Smooth muscle cell of the brain vasculature (primary cell): ENCODE measurements around the gene BAIAP3.
"Not testable (repeated sequence)": the region's sequence is repeated elsewhere in the genome, so short reads cannot be mapped to it uniquely, and the experiment has no call there.

Source experiments
- DNase-seq: peaks from one replicate; pipeline ENCODE4 v3.0.0-alpha.2; 2012; ENCODE audit warnings: low read depth, low spot score

The BAIAP3 gene, protein sequence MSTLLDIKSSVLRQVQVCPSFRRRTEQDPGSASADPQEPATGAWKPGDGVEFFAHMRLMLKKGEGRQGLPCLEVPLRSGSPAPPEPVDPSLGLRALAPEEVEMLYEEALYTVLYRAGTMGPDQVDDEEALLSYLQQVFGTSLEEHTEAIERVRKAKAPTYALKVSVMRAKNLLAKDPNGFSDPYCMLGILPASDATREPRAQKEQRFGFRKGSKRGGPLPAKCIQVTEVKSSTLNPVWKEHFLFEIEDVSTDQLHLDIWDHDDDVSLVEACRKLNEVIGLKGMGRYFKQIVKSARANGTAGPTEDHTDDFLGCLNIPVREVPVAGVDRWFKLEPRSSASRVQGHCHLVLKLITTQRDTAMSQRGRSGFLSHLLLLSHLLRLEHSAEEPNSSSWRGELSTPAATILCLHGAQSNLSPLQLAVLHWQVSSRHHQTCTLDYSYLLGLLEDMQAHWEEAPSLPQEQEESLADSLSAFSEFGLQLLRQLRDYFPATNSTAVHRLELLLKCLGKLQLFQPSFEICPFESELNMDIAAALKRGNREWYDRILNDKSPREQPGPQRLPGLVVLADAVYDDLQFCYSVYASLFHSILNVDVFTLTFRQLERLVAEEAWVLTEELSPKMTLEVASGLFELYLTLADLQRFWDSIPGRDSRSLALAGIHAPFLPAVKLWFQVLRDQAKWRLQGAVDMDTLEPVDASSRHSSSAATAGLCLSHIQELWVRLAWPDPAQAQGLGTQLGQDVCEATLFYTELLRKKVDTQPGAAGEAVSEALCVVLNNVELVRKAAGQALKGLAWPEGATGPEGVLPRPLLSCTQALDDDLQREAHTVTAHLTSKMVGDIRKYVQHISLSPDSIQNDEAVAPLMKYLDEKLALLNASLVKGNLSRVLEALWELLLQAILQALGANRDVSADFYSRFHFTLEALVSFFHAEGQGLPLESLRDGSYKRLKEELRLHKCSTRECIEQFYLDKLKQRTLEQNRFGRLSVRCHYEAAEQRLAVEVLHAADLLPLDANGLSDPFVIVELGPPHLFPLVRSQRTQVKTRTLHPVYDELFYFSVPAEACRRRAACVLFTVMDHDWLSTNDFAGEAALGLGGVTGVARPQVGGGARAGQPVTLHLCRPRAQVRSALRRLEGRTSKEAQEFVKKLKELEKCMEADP

DNA sequence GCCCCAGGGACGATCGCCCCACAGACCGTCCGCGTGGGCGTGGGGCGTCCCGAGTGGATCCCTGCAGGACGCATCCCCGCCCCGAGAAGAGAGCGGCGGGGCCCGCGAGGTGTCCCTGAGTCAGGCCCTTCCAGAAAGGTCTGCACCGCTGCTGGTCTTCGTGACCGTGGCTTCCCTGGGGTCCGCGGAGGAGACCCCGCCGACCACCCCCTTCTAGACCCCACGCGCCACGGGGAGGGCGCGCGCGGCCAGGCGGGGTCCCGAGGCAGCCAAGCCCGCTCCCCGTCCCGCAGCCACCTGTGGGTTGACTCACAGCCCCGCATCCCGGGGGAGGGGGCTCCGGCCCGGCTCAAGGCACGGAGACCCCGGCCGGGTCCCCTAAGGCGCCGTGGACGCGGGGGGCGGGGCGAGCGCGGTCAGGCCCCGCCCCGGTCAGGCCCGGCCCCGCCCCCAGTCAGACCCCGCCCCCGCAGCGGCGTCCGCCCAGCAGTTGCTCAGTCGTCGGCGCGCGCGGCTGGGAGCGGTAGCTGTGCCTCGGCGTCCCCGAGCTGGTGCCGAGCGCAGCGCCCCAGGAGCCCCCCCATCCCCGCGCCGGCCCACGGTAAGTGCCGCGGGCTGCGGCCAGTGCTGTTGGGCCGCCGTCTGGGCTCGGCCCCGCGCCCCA, at the start of gene BAIAP3:
TSS of gene BAIAP3 (plus strand) at position 497 of the 664 bp plus-strand sequence. CDS start 4,905 bp downstream, outside the sequence.
- no peak for DNase-seq

DNA sequence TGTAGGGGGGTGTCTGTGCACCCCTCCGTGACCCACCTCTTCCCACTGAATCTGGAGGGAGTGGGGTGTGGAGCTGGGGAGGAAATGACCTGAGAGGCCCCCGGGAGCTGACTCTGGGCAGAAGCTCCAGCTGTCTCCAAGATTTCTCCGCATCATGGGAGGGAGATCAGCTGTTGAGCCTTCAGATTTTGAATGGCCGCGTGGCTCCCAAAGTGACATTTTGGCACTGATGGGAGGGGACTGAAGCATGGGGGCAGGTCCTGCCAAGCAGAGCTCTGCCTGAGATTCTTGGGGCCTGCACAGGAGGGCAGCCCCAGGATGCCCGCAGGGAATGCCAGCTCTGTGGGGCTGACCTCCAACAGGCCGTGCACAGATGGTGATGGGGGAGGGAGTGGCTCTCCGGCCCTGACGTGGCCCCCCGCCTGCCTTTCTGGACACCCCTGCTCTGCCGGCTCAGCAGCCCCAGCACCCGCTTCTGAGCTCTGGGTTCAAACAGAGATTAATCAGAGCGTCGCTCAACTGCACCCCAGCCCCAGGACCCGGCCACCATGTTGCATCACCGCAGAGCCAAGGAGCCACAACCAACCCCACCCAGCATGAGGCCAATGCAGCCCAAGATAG, 49.3 kb upstream of the BAIAP3 start:
- DNase-seq: no peak

DNA sequence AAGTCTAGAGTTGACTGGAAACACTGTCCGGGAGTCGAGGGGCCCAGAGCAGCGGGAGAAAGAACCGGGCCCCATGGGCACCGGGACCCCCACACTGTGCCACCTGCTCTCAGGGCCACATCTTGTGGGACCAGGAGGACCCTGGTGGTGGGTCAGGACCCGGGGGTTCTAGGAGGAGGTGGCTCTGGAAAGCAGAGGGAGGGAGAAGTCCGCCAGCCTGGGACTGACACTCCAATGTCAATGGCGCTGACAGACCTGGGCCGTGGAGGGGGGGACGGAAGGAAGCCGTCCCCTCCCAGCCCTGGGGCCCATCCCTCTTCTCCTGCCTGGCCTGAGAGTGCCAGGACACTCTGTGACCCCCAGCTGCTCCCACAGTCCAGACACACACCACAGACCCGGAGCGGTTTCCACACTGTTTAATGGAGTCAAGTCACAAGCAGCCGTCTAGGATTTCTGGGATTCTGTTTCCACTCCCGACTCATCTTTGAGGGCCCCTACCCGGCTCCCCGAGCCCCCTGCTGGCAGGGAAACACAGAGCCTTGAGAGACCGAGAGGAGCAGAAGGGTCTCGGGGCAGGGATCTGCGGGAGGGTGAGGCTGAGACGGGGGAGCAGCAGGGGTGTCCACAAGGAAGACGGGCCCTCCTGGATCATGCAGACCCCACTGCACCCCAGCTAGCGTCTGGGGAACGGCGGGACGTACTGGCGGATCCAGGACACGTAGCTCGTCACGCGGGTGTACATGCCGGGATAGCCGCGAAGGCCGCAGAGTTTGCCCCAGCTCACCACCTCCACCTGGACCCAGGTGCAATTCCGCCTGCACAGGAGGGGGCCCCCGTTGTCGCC, 47.6 kb upstream of the BAIAP3 start:
- no peak for DNase-seq

DNA sequence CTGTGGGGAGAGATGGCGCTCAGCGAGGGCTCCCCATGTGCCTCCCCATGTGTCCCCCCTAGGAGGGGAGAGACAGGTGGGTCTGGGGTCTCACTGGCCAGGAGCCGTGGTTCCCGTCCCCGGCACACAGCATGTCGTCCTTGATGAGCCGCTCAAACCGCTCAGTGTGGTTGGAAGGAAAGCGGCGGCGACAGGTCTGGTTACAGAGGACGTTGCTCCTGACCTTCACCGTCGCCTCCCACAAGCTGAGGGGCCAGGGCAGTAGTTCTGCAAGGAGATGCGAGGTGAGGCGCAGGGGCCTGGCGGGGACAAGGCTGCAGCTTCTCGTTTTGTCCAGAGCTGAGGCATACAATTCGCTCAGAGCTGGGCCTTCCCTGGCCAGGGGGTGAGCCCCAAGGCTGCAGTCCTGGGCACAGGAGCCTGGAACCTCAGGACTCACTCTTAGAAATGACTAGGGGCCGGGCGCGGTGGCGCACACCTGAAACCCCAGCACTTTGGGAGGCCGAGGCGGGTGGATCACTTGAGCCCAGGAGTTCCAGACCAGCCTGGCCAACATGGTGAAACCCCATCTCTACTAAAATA, 46.8 kb upstream of the BAIAP3 start:
- no peak for DNase-seq

DNA sequence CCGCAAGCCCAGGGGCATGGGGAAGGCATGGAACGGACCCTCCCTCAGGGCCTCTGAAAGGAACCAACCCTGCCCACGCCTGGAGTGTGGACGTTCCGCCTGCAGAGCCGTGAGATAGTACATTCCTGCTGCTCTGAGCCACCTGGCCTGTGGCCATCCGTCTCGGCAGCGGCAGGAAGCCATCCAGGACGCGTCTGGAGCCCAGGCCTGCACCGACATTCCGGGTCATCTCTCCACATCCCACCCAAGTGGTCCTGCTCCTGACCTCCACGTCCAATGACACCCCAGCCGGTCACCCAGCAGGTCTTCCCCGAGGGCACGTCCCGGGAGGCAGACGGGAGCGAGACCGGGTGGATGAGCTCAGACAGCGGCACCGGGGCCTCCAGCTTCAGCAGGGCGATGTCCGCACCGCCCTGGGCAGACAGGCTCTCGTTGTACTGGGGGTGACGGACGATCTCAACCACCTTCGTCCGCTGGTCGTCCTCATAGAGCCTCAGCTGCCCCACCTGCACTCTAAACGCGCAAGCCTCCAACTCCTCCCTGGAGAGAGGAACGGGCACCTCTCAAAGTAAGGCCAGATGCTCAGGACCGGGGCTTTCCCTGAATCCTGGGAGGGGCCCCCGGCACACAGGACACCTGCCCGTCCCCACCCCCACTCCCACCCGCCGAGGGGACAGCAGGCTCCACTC, 45.3 kb upstream of the BAIAP3 start:
- DNase-seq: no peak

DNA sequence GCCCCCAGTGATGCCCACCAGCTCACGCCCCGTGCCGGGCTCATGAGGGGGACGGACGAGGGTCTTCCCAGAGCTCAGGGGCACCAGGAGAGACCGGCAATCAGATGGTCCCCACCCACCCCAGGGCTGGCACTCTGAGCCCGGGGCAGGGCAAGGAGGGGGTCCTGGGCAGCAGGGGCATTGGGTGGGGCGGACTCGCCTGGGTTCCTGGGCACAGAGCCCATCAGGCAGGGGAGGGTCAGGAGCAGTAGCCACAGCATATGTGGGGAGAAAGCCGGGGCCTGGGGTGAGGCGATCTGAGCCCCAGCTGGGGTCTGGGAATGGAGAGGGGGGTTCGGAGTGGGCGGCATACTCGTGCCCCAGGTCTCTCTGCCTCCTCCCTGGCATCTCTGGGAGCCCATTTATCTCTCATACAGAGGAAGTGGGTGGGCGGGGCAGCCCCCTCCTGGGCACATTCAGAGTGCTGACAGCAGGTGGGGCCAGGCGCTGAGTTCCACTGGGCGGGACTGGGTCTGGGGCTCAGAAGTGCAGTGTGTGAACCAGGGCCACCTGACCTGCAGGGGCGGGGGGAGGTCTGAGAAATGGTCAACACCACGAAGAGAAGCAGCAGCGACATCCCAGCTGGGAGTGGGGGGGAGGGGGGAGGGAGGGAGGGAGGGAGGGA, 44.5 kb upstream of the BAIAP3 start:
- no peak for DNase-seq

DNA sequence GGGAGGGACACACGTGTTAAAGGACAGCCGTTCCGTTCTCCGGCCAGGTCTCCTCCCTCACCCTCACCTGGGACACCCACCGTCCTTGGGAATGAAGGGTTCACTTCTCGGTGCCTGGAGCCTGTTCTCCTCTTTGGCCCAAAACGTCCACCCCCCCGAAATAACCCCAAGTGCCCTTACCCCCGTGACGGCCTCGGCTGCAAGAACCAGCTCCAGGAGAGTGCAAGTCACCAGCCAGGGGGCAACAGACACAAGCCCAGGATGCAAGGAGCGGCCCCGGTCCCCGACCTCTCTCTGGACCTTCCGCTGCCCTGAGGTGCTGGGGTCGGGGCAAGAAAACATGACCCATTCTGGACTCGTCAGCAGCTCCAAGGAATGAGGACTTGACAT, 44.0 kb upstream of the BAIAP3 start:
- DNase-seq: no peak

DNA sequence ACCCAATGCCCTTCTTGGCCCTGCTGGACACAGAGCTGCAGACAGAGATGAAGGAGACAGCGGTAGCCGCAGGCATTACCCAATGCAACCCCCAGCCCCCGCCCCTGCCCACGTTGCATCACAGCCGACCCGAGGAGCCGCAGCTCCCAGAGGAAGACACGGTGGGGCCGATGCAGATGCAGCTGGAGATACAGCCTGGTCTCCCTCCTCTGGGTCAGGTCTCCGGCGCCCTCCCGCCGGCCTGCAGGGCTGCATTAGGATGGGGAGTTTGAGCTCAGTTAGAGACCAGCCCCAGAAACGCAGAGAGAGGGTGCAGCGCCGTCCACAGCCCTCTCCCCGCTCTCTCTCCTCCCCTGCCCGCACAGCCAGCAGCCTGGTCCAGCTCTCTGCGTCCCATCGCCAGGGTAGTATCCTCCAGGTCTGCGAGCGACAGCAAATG, 43.4 kb upstream of the BAIAP3 start:
- DNase-seq: no peak

DNA sequence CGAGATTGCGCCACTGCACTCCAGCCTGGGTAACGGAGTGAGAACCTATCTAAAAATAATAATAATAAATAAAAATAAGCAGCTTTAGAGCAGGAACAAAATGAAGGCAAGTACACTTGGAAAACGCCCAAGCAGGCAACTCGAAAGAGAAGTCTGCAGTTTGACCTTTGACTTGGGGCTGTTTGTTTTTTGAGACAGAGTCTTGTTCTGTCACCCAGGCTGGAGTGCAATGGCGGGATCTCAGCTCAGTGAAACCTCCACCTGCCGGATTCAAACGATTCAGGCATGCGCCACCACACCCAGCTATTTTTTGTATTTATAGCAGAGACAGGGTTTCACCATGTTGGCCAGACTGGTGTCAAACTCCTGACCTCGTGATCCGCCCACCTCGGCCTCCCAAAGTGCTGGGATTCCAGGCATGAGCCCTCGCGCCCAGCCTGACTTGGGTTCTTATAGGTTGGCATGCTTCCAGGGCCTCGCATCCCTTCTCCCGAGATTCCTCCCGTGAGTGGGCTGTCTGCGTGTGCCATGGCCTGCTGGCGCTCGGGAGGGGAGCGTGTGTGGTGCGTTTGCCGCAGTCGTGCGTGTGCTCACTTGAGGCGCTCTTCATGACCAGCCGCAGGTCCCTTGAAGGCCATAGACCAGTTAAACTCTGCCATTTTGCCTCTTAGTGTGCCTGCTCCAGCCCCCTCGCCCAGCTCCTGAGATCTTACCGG, 42.4 kb upstream of the BAIAP3 start:
- DNase-seq: no peak

DNA sequence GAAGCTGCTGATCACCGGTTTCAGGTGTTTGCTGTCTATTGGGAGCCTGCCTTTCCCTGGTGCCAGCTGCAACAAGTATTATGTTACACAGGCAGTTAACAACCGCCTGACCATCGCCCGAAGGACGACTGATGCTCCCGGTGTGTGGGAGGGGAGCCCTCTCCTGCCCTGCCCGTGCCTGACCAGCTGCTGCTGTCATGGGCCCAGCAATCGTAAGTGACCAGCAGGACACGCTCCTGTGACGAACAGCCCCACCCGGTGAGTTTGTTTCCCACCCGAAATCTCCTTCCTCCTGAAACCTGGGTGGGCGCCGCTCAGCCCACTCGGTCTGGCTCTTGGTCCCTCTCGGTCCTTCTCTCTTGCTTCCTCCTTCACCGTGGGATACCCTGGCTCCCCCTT, 41.9 kb upstream of the BAIAP3 start:
- DNase-seq: no peak

DNA sequence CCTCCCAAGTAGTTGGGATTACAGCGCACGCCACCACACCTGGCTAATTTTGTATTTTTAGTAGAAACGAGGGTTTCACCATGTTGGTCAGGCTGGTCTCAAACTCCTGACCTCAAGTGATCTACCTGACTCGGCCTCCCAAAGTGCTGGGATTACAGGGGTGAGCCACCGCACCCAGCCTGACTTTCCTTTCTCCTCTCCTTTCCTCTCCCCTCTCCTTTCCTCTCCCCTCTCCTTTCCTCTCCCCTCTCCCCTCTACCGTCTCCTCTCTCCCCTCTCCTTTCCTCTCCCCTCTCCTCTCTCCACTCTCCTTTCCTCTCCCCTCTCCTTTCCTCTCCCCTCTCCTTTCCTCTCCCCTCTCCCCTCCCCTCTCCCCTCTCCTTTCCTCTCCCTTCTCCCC, 41.2 kb upstream of the BAIAP3 start:
- not testable (repeated sequence) for DNase-seq

DNA sequence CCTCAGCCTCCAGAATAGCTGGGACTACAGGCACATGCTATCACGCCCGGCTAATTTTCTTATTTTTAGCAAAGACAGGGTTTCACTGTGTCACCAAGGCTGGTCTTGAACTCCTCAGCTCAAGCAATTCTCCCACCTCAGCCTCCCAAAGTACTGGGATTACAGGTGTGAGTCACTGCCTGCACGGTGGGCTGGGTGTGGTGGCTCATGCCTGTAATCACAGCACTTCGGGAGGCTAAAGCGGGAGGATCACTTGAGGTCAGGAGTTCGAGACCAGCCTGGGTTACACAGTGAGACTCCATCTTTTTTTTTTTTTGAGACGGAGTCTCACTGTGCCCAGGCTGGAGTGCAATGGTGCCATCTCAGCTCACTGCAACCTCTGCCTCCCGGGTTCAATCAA, 40.6 kb upstream of the BAIAP3 start:
- not testable (repeated sequence) for DNase-seq

DNA sequence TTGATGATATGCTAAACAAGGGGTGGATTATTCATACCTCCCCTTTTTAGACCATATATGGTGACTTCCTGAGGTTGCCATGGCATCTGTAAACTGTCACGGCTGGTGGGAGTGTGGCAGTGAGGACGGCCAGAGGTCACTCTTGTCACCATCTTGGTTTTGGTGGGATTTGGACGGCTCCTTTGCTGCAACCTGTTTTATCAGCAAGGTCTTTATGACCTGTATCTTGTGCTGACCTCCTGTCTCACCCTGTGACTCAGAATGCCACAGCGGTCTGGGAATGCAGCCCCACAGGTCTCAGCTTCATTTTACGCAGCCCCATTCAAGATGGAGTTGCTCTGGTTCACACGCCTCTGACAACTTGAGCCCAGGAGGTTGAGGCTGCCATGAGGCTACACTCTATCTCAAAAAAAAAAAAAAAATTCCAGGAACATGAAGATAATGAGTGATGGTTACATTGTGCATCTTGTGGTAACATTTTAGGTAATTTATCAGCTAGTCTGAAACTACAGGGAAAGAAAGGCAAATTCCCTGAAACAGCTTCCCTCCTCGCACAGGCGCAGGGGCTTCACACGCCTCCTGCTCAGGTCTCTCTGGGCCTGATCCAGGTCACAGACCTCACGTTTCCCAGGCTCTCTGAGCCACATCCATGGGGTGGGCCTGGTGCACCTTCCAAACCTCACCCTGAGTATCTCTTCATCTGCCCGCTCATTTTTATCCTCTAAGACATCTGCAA, 39.4 kb upstream of the BAIAP3 start:
- no peak for DNase-seq

DNA sequence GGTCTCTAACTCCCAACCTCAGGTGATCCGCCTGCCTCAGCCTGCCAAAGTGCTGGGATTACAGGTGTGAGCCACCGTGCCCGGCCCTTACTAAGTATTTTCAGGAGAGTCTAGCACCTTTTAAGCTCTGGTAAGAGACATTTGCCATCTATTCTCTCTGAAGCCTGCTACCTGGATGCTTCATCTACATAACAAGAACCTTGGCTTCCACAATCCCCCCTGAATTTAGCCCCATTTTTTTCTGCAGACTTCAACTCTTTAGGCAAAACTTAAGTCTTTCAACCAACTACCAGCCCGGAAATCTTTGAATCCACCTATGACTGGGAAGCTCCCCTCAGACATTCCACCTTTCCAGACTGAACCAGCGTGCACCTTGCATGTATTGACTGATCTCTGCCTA, 38.0 kb upstream of the BAIAP3 start:
- DNase-seq: no peak

DNA sequence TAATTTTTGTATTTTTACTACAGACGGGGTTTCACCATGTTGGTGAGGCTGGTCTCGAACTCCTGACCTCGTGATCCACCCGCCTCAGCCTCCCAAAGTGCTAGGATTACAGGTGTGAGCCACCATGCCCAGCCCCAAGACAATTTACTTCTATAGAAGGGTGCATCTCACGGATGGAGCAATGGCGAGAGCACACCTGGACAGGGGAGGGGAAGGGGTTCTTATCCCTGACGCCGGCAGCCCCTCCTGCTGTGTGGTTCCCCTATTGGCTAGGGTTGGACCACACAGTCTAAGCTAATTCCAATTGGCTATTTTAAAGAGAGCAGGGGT, 36.8 kb upstream of the BAIAP3 start:
- not testable (repeated sequence) for DNase-seq

DNA sequence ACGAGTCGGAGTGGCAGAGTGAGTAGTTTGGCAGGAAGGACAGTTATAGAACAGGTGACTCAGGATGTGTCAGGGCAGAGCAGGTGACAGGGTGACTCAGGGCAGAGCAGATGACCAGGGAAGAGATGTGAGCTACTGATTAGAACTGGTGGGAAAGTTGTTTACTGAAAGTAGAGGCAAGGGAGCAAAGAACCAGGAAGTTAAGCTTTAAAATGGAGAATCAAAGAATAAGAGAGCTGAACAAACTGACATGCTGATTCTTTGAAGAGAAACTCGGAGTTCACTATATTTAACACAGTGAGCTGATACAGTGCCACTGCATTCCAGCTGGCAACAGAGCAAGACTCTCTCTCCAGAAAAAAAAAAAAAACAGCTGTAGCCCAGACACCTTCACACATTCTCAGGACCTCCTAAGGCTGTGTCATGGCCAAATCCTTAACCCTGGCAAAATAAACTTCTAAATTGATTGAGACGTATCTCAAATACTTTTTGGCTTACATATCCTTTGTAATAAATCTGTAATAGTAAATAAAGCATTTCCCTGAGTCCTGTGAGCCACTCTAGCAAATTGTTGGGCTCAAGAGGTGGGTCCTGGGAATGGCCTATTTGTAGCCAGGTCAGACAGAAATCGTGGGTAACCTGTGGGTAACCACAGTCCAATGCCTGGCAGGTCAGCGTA, 36.3 kb upstream of the BAIAP3 start:
- DNase-seq: no peak

DNA sequence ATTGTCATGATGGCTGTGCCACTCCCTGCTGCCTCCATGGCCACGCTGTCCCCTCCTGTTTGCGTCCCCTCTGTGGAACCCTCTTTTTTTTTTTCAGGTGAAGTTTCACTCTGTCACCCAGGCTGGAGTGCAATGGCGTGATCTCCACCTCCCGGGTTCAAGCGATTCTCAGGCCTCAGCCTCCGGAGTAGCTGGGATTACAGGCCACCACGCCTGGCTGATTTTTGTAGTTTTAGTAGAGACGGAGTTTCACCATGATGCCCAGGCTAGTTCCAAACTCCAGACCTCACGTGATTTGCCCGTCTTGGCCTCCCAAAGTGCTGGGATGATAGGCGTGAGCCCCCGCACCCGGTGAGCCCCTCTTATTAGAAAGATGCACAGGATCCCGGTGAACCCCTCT, 35.0 kb upstream of the BAIAP3 start:
- no peak for DNase-seq
